Activated CD4-positive, CD25-positive, alpha-beta regulatory T cell treated with anti-CD3 and anti-CD28 coated beads, Interleukin-2, amount 50 U/mL, for 24 hours (primary cell): Measurements from ENCODE around the gene TMEM97.
"Not testable (repeated sequence)": the region's sequence is repeated elsewhere in the genome, so short reads cannot be mapped to it uniquely, and the experiment has no call there.

Experiments used
- ATAC-seq, 2 donors: fragments of 150-1000 bp; cut with Tn5 transposase; one replicate each; pipeline ENCODE4 v1.10.0; 2021; ENCODE audit warnings: mild to moderate bottlenecking in 1 of 2, moderate library complexity in 1 of 2

The TMEM97 gene

DNA sequence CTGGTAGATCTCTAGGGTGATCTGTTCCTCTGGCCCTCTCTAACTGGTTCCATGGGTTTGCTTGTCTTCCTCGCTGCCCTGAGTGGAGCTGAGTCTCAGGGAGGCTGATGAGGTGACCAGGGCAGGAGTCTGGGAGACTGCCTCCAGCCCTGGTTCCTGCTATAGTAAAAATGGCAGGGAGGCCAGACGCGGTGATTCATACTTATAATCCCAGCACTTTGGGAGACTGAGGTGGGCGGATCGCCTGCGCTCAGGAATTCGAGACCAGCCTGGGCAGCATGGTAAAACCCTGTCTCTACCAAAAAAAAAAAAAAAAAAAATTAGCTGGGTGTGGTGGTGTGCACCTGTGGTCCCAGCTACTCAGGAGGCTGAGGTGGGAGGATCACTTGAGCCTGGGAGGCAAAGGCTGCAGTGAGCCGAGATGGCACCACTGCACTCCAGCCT lies 19.8 kb downstream of the TMEM97 start:
- ATAC-seq: not testable (repeated sequence)

DNA sequence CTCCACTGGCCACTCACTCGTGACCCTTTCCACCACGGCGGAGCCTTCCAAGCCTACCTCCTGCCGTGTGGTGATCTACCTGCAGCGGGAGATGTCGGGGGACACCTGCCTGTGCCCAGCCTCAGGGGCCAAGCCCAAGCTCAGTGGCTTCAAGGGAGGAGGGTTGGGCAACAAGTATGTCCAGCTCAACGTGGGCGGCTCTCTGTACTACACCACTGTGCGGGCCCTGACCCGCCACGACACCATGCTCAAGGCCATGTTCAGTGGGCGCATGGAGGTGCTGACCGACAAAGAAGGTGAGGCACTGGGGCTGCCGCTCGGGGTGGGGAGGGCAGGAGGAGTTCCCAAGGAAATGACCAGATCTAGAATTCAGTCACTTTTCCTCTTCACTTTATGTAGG lies 20.4 kb downstream of the TMEM97 start:
- ATAC-seq: no peak

DNA sequence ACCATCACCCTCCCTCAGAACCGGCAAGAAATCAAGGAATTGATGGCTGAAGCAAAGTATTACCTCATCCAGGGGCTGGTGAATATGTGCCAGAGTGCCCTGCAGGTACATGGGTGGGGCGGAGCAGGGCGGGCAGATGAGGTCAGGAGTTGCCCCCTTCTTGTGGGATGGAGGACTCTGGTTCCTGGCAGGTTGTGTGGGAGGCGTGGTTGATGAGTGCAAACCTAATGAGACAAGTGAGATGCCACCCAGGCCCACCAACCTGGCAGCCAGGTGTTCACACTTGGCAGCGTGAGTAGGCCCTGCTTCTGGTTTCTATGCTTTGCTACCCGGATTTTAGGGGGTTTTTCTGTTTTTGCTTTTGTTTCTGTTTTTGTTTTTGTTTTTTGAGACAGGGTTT lies 21.4 kb downstream of the TMEM97 start:
- ATAC-seq: no peak

DNA sequence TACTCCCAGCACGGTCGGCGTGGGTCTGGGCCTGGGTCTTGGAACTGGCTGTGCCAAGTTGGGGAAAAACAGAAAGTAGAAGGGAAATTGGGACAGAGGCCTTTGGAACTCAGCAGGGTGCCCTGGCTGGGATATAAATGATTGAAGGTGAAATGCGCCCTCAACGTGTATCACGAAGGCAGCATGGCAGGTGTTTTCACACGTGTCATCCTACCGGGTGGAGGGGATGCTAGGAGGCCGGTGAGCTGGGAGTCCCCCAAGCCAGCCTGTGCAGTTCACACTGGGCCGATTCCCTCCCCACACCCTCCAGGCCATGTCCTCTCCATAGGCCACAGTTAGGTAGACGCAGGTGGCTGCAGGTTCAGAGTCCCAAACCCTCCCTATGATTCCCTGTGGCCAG lies 22.5 kb downstream of the TMEM97 start:
- no peak for ATAC-seq

DNA sequence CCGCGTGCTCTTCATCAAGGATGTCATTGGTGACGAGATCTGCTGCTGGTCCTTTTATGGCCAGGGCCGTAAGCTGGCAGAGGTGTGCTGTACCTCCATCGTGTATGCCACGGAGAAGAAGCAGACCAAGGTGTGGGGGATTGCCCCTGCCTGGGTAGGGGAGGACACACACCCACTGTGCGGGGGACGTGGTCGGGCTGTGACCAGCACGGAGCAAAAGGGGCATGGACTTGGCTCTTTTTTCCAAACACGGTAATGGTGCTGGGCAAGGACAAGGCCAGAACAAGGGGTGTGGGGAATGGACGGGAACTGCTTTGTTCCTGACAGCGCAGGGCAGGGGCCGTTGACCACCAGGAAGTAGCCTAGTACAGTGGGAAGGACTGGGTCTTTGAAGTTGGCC lies 23.3 kb downstream of the TMEM97 start:
- no peak for ATAC-seq

DNA sequence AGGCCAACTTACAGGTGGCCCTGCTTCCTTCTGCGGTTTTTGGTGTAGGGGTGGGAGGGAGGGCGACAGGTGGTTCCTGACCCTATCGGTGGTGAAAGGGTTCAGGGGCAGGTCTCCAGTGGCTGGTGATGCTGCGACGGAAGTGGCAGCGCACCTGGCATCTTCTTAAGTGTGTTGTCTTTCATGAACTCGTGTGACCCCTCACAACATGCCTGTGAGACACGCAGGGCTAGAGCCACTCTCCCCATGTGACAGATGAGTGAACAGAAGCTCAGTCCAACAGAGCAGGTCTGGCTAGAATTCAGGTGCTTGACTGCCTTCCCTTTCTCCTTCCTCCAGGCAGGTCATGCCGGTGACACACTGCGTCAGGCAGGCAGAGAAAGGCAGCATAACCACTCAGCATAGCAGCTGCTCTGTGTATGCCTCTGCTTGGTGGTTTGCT lies 24.5 kb downstream of the TMEM97 start:
- ATAC-seq: no peak

DNA sequence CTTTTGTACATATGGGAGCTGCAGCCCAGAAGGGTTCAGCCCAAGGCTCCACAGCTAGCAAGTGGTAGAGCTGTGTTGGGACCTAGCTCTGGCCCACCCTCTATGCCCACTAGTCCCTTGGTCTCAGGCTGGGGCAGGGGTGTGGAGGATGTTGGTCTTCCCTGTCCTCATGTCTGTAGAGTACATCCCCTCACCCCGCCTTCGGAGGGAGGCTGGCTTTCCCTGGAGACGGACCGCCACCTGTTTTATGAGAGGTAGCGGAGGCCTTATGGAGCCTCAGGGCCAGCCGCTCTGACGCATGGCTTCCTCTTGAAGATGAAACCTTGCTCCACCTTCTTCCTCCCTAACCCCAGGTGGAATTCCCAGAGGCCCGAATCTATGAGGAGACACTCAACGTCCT lies 25.0 kb downstream of the TMEM97 start:
- ATAC-seq: no peak

DNA sequence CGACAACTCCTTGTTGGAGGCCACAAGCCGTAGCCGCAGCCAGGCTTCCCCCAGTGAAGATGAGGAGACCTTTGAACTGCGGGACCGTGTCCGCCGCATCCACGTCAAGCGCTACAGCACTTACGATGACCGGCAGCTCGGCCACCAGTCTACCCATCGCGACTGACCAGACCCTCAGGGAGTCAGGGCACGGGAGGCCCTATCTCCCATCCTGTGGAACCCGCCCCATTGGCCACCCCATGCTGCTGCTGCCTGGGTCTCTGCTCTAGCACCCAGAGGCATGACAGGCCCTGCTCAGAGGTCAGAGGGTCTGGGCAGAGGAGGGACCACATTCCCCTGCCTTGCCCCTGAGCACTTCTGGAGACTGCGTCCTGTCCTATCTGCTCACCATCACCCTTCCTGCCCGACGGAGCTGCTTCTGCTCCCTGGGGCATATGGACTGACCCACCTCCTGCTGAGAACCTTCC lies 25.5 kb downstream of the TMEM97 start:
- no peak for ATAC-seq

DNA sequence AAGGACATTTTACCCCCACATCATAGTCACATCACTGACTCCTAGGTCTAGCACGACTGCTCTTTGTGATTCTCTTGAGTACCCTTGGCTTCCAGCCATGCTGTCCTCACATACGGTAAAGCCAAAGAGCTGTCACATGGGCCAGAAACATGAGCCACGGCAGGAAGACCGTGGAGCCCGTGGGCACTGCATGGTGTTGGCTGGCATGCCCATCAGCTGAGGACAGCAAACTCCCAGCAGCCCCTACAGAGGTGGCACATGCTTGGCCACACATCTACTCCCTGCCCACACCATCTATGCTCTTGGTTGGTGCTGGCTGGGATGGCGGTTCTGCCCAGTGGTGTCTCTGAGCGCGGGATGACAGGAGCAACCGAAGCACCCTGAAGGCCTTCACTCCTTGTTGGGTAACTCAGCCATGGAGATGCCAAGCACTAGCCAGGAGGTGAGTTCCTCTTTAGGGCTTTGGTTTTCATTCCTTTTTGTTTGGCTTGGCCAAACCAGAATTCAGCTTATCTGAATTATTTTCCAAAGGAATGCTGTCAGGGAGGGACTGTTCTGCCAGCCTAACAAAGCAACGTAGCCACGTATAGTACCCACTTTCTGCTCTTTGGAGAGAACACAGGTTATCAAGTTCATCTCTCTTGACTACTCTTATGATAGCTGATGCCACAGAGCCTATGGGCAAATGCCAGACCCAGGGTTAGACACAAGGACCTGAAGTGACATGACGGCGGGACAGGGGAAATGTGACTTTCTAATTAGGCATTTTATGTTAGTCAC lies 26.6 kb downstream of the TMEM97 start:
- ATAC-seq: no peak

DNA sequence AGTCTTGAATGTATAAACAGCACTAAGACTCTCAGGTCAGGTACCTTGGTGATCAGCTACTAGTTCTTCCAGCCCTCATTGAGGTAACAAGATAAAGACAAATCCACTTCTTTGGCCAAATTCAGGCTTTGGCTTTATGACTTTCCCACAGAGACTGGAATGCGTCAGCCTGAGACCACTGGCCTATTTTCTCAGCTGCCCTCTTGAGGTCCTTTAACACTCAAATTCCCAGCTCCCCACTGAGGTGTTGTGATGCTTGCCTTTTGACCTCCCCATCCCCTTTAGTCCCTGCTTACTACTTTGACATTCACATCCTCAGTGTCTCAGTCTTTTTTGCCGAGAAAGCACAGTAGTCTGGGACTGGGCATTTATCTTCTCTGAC lies 27.2 kb downstream of the TMEM97 start:
- no peak for ATAC-seq

DNA sequence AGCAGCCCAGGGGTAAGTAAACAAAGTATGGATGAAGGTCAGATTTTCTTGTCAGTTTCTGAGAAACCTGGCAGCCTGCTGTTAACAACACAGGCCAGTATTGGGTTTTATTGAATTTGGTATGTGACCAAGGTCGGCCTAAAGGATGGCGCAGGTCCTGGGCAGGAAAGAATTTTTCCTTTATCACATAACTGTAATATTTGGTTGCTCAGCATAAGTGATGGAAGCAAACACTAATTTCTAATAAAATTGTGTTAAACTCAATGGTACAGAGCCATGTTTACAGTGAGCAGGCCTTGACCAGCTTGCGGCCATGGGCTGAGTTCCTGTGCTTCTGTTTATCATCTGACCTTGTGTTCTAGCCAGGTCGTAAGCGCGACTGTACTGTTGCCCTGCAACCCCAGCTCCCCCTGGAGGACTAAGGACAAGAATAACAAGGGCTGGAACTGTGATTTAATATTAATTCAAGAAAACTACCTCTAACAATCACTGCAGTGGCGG lies 27.8 kb downstream of the TMEM97 start:
- no peak for ATAC-seq

DNA sequence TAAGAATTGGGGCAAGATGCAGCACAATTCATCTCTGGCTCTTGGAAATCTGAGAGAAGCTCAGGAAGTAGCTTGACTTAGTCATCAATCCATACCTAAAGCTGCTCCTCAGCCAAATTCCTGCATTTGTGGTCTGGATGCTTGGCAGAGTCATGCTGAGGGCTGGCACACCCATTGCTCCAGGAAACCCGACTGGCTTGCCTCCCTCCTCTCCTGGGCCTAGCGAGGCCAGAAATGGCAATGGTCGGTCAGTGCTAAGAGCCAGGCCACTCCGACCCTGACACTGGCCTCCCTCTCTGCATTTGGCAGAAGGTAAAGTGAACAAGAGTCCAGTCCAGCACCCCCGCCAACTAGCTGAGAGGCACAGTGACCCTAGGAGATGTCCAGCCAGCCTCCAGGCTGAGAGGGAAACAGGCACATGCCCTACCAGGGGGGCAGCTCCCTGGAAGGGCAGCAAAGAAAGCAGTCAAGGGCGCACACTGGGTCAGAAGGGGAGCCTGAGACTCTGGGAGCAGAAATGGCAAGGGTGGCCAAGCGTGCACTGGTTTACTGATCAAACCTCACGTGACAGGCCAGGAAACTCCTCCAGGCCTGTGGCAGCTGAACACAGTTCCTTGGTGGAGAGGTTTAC lies 28.4 kb downstream of the TMEM97 start:
- no peak for ATAC-seq

DNA sequence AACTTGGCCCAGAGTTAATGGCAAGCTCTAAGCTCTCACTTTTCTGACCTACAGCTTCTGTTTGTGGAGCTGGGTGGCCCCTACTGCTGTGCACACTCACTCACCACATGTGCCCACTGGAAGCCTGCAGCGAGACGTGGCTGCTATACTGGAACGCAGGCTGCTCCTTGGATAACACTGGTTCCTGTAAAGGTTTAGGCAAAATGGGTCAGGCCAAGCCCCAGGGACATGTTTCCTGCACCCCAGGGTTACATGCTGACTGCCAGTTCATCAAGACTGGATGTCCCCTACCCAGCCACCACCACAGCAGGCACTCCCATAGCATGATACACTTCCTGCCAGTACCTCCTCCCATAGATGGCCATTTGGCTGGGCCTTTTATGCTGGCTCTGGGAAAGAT lies 30.0 kb downstream of the TMEM97 start:
- ATAC-seq: no peak

DNA sequence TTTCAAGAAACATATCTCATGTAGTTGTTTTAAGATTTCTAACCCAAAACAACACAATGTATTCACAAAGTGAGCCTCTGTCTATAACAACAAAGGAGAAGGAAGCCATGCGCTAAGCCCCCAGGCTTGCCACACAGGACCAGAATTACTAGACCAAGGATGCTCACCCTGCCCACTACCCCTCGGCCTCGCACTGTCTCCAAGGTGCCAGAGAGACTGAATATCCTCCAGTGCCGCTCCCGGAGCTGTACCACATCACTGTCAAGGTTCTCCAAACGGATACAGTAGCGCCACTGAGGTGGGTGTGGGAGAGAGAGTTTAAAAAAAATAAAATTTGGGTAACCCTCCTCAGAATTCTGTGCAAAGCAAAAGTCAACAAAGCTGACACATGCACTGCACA lies 31.3 kb downstream of the TMEM97 start:
- no peak for ATAC-seq

DNA sequence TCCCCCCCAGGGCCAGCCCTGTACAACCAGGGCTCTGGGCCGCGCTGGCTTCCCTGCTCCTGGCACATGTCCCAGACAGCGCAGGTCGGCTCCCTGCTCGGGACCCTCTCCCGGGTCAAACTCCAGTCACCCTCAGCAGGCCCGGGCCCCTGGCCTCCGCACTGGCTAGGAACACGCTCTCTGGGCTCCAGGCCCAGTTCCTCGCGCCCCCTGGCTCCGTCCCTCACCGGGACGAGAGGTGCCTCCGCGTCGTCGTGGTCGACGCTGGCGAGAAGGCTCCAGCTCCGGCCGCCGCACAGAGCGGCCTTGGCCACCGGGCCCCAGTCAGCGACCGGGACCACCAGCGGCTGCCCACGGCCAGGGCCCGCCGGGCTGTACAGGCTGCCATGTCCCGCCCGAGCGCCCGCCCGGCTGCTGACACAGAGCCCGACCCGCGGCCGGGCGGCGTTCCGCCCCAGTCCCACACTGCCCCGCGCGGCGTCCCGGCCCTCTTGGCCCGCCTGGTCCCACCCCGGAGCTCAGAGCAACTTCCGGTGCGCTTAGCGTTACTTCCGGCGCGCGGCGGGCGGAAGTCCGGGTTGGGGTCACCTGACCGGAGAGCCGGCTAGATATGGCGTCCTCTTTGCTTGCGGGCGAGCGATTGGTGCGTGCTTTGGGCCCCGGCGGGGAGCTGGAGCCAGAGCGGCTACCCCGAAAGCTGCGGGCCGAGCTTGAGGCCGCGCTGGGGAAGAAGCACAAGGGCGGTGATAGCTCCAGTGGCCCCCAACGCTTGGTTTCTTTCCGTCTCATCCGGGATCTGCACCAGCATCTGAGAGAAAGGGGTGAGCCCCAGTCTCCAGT lies 38.3 kb downstream of the TMEM97 start, which contains the start of gene POLDIP2:
TSS of gene POLDIP2 (minus strand) at position 467 of the 840 bp plus-strand sequence. CDS start at position 388, 79 bp downstream.
- ATAC-seq: peak; percentile 99

DNA sequence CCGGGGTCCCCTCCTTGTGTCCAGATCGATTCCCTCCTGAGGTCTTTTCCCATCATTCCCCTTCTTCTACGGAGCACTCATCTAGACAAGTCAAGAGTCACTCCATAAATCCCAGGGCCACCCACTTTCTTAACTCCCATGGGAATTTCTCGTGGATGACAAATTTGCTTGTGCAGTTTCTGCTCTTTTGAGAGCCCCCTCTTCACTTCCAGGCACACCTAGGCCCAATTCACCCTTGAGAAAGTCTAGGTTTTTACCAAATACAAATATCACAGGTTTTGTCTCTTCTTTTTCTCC lies 38.8 kb downstream of the TMEM97 start:
- ATAC-seq: no peak

DNA sequence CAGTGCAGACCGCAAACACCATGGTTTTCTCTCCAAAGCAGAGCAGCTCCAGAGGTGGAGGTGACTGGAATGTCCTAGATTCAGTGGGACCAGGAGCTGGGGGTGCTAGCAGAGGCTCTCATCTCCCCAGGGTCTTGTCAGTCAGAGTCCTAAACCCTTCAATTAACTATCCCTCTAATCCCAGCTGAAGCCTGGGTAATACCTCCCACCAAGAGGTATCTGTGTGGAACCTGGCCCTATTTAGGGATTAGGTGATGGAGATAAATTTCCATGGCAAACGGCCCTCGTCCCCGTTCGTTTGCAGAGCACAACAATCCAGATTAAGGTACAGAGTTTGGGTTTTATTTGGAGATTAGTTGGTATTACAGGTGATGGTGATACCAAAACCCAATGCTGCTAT lies 44.2 kb downstream of the TMEM97 start:
- no peak for ATAC-seq

DNA sequence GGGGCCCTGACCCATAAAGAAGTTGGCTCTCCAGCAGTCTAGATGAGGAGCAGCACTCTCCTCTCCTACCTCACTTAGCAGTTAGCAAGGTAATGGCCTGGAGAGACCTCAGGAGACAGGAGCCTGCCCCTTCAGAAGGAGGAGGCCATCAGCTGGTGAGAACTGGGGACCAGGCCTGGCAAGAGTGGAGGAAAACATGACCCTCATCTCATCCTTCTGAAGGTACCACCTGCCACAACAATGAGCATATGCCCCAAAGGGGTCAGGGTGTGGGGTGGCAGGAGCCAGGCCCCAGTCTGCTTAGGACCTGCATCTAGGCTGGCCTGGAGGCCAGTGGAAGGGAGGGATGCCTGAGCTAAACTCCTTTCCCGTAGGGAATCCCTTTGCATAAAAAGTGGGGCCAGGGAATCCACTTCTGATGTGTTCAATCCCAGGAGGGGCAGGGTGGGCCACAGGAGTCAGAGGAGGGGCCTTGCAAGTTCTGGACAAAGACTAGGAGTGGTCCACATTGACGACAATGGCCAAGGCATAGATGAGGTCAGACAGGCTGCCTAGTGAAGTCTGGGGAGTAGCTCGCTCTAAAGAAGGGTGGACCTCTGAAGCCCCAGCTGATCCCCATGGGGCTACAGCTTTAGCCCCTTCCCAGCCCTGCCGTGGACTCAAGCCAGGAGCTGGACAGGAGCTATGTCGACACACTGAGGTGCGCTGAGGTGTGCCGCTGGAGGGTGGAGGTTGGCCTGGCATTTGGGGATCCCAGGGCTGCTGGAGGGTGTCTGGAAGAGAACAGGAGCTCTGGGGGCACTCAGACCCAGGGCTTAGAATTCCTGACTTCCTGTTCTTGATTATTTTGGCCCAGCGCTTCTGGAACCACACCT lies 45.0 kb downstream of the TMEM97 start:
- no peak for ATAC-seq

DNA sequence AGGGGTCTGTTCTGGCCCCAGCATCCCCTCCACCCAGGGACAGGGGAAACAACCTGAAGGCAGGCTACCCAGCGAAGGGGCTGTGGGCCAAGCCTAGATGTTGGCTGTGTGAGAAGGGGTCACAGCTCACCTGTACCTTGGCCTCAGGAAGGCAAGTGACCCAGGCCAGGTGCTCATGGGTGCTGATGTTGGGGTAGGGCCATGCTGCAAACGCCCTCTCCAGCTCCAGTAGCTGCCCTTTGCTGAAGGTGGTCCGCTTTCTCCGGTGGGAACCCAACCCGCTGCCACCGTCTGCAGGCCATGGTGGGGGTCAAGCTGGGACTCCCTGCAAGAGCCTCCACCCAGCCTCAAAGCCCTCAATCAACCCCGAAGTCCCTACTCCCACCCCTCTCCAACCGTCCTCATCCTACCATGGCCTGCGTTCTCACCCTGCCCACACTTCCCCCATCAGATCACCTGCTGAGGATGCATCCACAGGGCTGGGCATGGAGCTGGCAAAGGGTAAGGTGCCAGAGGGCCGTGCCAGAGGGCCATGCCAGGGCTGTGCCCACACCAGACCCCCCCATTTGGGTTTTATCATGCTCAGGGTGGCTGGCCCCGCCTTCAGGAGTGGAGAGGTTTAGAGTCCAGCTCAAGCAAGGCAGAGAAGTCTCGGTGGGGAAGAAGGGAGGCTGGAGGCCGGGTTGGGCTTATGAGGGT lies 45.8 kb downstream of the TMEM97 start, which contains the start of gene SEBOX:
TSS of gene SEBOX (minus strand) at position 535 of the 699 bp plus-strand sequence. CDS start at position 487, 48 bp downstream.
- ATAC-seq: no peak

DNA sequence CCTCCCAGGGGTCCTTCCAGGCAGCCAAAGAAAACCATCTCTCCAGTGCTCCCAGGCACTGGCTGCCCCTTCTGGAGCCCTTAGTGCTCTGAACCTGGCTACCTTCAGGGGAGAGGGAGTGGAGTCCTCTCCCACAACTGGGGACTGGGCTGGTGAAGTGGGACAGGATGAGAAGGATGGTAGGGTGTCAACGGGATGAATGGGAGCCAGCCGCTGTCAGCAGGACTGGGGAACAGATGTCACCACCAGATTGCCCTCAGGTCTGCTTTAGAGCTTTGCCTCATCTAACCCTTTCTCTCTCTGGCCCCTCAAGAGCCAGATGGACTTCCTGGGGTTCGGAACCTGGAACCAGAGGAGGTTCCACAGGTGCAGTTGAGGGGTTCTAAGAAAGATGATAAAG lies 46.5 kb downstream of the TMEM97 start:
- ATAC-seq: no peak

DNA sequence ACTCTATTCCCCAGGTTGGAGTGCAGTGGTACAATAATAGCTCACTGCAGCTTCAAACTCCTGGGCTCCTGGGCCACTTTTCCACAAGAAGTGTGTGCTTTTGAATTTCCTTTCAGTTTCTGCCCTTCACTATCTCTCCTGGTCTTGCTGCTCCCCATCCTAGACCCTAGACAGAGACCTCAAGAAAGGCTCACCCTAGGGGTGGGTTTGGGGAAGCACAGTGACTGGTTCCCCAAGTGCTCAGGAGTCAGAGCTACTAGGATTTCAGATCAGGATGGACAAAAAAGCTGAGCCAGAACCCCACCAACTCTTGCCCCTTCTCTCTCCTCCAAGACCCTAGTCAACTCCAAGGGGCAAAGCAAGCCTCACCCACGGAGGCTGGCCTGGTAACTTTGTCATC lies 47.6 kb downstream of the TMEM97 start:
- no peak for ATAC-seq
